ENCODE results near the gene PARP15. TPM values are rescaled to one million over a fixed set of nuclear protein-coding genes. Genes with fewer than 3 reads are reported as not detected.

Gene PARP15
- total RNA-seq, 1 donor from 2014 or later, result 0.36 TPM

- no peaks in the 10 kb centered on the region for H3K36me3 Mint-ChIP-seq (ENCODE audit: low read depth, unreplicated experiment)
- TF ChIP-seq CTCF (IDR thresholded peaks at IDR 0.05; ENCODE audit: unreplicated experiment), result no peak
- no peak overlapping the region for H3K27ac Mint-ChIP-seq (ENCODE audit: unreplicated experiment)
- no peak overlapping the region for H3K4me3 Mint-ChIP-seq (ENCODE audit: unreplicated experiment)
- H3K4me1 Mint-ChIP-seq (ENCODE audit: unreplicated experiment), result no peaks in the 10 kb centered on the region
- peaks cover 1% of the 10 kb centered on the region for H3K27me3 Mint-ChIP-seq (ENCODE audit: unreplicated experiment)
- no peaks in the 10 kb centered on the region for H3K9me3 Mint-ChIP-seq (ENCODE audit: unreplicated experiment)
- no peak for DNase-seq (ENCODE audit: low spot score)
Measured at GRCh38 chr3:122598556-122598955, 21.1 kb downstream of the PARP15 start.

GRCh38 chr3:122602011-122602710, 24.7 kb downstream of the PARP15 start:
- no peak for TF ChIP-seq CTCF (IDR thresholded peaks at IDR 0.05; ENCODE audit: unreplicated experiment)
- Mint-ChIP-seq H3K27me3 (ENCODE audit: unreplicated experiment) (peaks cover 1% of the 10 kb centered on the region), H3K9me3 (ENCODE audit: unreplicated experiment) (no peaks in the 10 kb centered on the region), H3K4me1 (ENCODE audit: unreplicated experiment) (peaks cover 3% of the 10 kb centered on the region), H3K27ac (ENCODE audit: unreplicated experiment) (no peak overlapping the region), H3K36me3 (ENCODE audit: low read depth, unreplicated experiment) (no peaks in the 10 kb centered on the region), H3K4me3 (ENCODE audit: unreplicated experiment) (no peak overlapping the region)
- no peak for DNase-seq (ENCODE audit: low spot score)

- peaks cover 3% of the 10 kb centered on the region for H3K4me1 Mint-ChIP-seq (ENCODE audit: unreplicated experiment)
Measured at GRCh38 chr3:122603056-122603455, 25.6 kb downstream of the PARP15 start.

GRCh38 chr3:122606330-122606729, 28.9 kb downstream of the PARP15 start:
- no peak overlapping the region for H3K4me3 Mint-ChIP-seq (ENCODE audit: unreplicated experiment)
- TF ChIP-seq CTCF (IDR thresholded peaks at IDR 0.05; ENCODE audit: unreplicated experiment), result no peak
- no peaks in the 10 kb centered on the region for H3K36me3 Mint-ChIP-seq (ENCODE audit: low read depth, unreplicated experiment)
- no peak for DNase-seq (ENCODE audit: low spot score)
- peaks cover 3% of the 10 kb centered on the region for H3K4me1 Mint-ChIP-seq (ENCODE audit: unreplicated experiment)
- H3K9me3 Mint-ChIP-seq (ENCODE audit: unreplicated experiment), result no peaks in the 10 kb centered on the region
- H3K27ac Mint-ChIP-seq (ENCODE audit: unreplicated experiment), result no peak overlapping the region
- H3K27me3 Mint-ChIP-seq (ENCODE audit: unreplicated experiment), result no peaks in the 10 kb centered on the region

More at GRCh38 chr3:122603056-122603455, 25.6 kb downstream of the PARP15 start:
- Mint-ChIP-seq H3K27ac (ENCODE audit: unreplicated experiment) (no peak overlapping the region), H3K9me3 (ENCODE audit: unreplicated experiment) (no peaks in the 10 kb centered on the region), H3K27me3 (ENCODE audit: unreplicated experiment) (peaks cover 1% of the 10 kb centered on the region), H3K36me3 (ENCODE audit: low read depth, unreplicated experiment) (no peaks in the 10 kb centered on the region), H3K4me3 (ENCODE audit: unreplicated experiment) (no peak overlapping the region)
- no peak for TF ChIP-seq CTCF (IDR thresholded peaks at IDR 0.05; ENCODE audit: unreplicated experiment)
- DNase-seq (ENCODE audit: low spot score), result no peak

GRCh38 chr3:122608916-122609315, 31.5 kb downstream of the PARP15 start:
- no peak for TF ChIP-seq CTCF (IDR thresholded peaks at IDR 0.05; ENCODE audit: unreplicated experiment)
- Mint-ChIP-seq H3K4me1 (ENCODE audit: unreplicated experiment) (peaks cover 10% of the 10 kb centered on the region), H3K4me3 (ENCODE audit: unreplicated experiment) (no peak overlapping the region), H3K27me3 (ENCODE audit: unreplicated experiment) (peaks cover 3% of the 10 kb centered on the region), H3K27ac (ENCODE audit: unreplicated experiment) (no peak overlapping the region), H3K9me3 (ENCODE audit: unreplicated experiment) (no peaks in the 10 kb centered on the region), H3K36me3 (ENCODE audit: low read depth, unreplicated experiment) (no peaks in the 10 kb centered on the region)
- no peak for DNase-seq (ENCODE audit: low spot score)
